Stimulated activated CD4-positive, alpha-beta T cell treated with anti-CD3 and anti-CD28 coated beads, Interleukin-12 subunit alpha, Interleukin-12 subunit beta, amount 100 ng/mL, for 48 hours (primary cell): ENCODE measurements around the gene SLC49A4.

Experiments
- DNase-seq, 3 donors: peaks; one replicate each; pipeline ENCODE4 v3.0.0-alpha.2; 2020; ENCODE audit warnings: low read depth in 2 of 3, low spot score in 1 of 3

SLC49A4 gene

DNA sequence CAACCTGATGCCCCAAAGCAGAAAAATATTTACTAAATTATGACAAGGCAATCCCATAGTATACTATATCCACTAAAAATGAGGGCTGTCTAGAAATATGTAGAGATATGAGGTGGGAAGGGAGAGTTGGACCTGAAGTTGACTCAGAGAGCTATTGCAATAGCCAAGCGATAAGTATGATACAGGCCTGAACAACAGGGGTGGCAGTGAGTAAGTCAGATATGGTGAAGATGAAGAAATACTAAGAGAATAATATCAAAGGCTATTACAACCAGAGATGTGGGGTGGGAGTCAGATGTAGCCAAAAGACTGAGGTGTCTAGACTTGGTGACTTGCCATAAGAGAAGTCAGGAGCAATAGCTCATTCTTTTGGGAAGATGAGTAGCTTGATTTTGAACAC lies 10.4 kb upstream of the SLC49A4 start:
- no peak for DNase-seq

- DNase-seq, result no peak
These were observed 9.6 kb upstream of the SLC49A4 start for GRCh38 chr3:122785231-122785630.

DNA sequence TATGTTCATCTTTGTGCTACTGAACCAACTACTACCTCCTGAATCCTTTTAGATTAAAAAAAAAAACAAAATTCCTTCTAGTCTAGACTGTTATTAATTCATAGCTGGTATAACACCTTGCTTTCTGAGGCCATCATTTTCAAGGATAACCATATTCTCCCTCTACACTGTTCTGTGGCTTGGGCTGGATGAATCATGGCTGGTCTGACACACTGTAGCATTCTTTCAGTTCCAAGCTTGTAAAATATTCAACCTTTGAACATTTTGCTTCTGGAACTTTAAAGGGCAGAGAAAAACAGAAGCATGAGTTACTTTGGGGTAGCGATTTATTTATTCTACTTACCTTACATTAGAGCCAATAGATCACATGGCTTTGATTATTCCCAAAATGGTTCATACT lies 8.8 kb upstream of the SLC49A4 start:
- no peak for DNase-seq

- DNase-seq, result no peak
These were observed 7.0 kb upstream of the SLC49A4 start for GRCh38 chr3:122787872-122788271.

DNA sequence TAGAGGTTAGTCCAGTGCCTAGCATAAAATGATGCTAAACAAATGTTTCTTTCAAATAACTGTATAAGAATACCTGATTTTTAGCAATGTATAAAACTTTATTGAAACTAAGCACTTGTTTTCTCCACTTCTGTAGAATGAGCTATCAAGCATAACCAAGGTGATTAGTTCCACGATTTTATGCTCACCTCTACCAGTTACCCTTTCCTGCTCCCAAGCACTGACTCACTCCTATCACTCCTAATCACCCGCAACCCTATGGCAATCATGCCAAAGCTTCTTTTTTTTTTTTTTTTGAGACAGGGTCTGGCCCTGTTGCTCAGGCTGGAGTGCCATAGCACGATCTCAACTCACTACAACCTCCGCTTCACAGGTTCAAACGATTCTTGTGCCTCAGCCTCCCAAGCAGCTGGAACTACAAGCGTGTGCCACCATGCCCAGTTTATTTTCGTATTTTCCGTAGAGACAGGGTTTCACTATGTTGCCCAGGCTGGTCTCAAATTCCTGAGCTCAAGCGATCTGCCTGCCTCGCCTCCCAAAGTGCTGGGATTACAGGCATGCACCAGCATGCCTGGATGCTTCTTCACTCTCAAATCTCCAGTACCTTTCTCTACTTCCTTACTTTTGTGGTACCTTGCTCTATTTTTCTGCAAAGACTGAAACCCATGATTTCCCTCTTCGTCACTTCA lies 5.1 kb upstream of the SLC49A4 start:
- no peak for DNase-seq

DNA sequence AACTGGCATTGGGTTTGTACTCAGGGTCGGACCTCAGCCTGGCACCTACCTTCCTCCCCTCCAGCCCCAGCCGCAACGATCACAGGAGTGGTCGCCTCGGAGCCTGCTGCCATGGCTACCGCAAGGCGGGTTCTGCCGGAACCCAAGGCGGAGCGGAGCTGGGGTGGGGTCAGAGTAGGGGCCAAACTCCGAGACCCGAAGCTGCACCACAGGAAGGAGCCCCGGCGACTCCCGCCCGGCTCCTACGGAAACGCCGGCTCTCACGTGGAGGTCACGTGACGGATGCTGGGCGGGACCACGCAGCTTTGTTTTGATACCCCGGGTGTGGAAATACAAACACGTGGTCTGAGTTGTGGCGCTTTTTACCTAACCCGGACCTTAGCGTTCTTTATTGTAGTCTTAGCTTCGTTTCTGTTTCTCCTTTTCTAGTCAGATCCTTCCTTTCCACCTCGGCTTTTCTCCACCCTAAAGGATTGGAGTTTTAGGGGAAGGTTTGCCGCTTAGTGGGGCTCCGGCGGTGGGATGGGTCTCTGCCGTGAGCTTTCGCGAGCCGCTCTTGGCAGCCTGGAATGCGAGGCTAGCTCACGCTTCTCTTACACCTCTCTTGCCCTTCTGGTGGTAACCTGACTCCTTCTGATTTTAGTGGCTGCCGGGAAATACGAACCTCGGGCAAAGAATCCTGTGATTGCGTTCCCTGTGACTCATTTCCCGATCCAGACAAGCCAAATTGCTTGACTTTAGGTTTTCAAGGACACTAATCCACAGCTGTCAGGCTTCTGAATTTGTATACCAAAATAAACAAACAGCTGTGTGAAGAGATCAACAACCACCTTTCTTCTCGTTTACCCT lies 1.1 kb upstream of the SLC49A4 start, which contains the start of gene HSPBAP1:
Gene HSPBAP1, minus strand, starts transcription at position 264 of the 849 bp plus-strand sequence. Its CDS starts 151 bp downstream, at position 113.
- DNase-seq, result peak; percentile 78 to 86 (median 81)

DNA sequence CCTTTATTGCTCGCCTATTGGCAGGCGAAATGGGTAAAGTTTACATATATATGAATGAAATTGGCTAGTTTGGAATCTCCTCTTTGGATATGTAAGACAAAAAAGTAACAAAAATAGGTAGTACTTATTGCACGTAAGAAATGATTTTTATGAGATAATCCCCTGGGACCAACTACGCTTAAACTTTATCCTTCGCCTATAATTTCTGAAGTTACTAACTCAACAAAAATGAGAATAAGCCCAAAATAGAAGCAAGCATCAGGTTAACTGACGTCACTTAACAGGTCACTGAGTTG lies 438 bp upstream of the SLC49A4 start:
- no peak for DNase-seq

- no peak for DNase-seq
These were observed 866 bp downstream of the SLC49A4 start for GRCh38 chr3:122795674-122796195.

GRCh38 chr3:122797291-122797690 lies 2.4 kb downstream of the SLC49A4 start:
- no peak for DNase-seq

- no peak for DNase-seq
These were observed 4.5 kb downstream of the SLC49A4 start for GRCh38 chr3:122799322-122799721.

DNA sequence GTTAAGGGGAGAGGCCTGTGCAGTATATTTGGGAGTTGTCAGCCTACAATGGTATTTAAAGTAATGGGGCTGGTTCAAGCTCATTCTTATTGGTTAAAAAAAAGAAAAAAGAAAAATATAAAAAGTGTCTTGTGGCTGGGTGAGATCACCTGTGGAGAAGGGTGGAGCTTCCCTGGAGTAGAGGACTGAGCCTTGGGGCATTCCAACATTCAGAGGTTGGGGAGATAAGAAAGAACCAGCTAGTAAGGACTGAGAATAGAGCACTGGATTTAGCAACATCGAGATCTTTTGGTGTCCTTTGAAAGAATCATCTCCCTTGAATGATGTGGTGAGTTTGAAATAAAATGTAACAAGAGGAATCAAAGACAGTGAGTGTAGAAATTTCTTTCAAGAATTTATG lies 5.2 kb downstream of the SLC49A4 start:
- no peak for DNase-seq

DNA sequence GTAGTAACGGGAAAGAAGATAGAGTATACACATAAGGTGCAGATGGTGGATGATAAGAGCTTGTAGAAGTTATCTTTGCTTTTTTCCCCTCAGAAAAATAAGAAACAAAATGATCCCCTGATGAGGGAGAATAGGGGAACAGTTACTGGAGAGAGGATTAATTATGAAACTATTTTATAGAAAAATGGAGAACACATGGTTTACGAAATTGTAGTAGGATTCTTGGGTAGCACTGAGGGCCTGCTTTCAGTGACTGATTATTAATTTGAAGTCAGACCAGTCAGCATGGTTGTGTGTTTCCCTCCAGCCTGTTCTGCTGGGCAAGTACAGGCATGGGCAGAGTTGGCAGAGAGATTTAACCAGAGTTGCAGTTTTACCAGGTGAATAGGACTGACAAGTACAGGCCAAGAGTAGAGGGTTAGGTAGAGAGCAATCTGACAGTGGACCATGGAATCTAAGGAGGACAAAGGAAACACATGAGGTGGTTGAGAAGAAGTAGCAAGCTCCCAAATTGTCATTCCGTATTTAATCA lies 5.9 kb downstream of the SLC49A4 start:
- no peak for DNase-seq

- no peak for DNase-seq
These were observed 7.5 kb downstream of the SLC49A4 start for GRCh38 chr3:122802323-122802722.

DNA sequence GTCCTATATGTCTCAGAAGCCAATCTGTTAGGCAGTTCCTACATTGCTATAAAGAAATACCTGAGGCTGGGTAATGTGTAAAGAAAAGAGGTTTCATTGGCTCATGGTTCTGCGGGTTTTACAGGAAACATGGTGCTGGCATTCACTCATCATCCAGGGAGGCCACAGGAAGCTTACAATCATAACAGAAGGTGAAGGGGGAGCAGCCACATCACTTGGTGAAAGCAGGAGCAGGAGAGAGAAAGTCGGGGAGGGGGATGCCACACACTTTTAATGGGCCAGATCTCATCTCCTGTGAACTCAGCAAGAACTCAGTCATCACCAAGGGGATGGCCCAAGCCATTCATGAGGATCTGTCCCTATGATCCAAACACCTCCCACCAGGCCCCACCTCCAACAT lies 9.1 kb downstream of the SLC49A4 start:
- no peak for DNase-seq

DNA sequence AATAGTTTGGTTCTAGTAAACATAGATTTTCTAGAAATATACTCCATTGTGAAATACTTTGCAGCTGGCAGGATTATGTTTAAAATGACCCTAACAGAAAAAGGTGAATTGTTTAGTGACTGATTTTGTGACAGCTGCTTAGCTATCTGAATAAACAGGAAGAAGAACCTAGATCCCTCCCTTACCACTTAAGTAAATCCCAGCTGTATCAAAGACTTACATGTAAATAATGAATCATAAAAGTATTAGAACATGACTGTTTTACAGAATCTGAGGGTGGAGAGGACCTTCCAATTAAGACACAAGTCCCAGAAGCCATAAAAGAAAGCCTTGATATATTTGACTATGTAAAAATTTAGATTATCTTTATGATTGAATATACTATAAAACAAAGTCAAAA lies 15.9 kb downstream of the SLC49A4 start:
- DNase-seq, result no peak

DNA sequence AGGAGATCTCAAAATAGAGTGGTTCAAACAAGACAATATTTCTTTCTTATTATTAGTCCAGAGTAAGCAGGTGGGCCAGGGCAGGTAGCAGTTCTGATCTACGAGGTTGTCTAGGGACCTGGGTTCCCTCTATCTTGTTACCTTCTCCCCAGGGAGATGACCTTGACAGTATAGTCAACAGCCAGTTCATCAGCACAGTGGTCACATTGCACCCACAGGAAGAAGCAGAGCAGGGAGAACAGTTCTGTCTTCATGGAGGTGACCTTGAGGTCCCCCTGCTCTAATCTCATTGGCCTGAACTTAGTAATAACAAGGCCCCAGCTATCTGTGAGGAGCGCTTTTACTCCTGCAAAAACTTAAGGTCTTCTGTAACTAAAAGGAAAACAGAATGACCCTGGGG lies 21.7 kb downstream of the SLC49A4 start:
- DNase-seq, result no peak

DNA sequence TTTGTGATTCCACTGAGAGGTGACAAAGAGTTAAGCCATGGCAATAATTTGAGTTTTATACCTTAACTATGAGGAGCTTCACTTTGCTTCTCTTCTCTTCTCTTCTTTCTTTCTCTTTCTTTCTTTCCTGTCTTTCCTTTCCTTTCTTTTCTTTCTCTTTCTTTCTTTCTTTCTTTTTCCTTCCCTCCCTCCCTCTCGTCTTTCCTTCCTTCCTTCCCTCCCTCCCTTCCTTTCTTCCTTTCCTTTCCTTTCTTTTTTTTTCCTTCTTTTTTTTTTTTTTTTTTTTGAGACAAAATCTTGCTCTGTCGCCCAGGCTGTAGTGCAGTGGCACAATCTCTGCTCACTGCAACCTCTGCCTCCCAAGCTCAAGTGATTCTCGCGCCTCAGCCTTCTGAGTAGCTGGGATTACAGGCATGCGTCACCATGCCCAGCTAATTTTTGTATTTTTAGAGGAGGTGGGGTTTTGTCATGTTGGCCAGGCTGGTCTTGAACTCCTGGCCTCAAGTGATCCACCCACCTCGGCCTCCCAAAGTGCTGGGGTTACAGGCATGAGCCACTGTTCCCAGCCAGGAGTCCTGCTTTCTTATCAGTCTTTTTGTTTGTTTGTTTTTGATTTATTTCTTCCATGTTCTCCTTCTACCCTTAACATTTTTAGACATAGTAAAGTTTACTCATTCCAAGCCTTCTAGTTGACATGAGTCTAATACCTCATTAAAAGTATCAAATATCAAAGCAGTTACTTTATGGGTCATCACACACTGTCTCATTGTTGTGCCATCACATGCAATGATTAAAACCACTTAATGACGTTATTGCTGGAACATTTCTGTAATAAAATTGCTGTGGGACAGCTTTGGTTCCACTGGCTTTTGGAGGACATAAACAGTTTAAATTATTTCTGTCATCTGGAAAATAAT lies 29.9 kb downstream of the SLC49A4 start:
- DNase-seq, result no peak

GRCh38 chr3:122825460-122825859 lies 30.6 kb downstream of the SLC49A4 start:
- no peak for DNase-seq

GRCh38 chr3:122826278-122826677 lies 31.4 kb downstream of the SLC49A4 start:
- DNase-seq, result no peak

- no peak for DNase-seq
These were observed 33.4 kb downstream of the SLC49A4 start for GRCh38 chr3:122828281-122828680.

- no peak for DNase-seq
These were observed 40.7 kb downstream of the SLC49A4 start for GRCh38 chr3:122835590-122835989.
